Endothelial cell of umbilical vein (primary cell): ENCODE results near the gene FAM76B. TPM values are rescaled to one million over a fixed set of nuclear protein-coding genes. Genes with fewer than 3 reads are reported as not detected.

Experiments used
- BruUV-seq: library from RNA; stranded (reverse); fragments of 400-500 nt; replicated peaks from 2 replicates; lab custom pipeline; 2021; lab: Mats Ljungman, UMichigan
- CTCF ChIA-PET: fragments of 300-600, 350-600 bp; sonication (Branson Sonifier 250); formaldehyde crosslinking; loops from one replicate; lab custom pipeline; 2021; ENCODE audit warnings: antibody characterized with exemption, inconsistent platforms; lab: Charles Lee
- POLR2A ChIA-PET: fragments of 300-600, 350-600 bp; sonication (Branson Sonifier 250); formaldehyde crosslinking; loops from one replicate; lab custom pipeline; 2021; ENCODE audit warnings: antibody characterized with exemption, inconsistent platforms; lab: Charles Lee
- DNase-seq: peaks from one replicate; pipeline ENCODE4 v3.0.0-alpha.2; 2011; ENCODE audit warnings: low read depth, low spot score
- FAIRE-seq: peaks from 2 replicates; lab custom pipeline; 2011; peaks lifted over from hg19 to GRCh38; lab: Jason Lieb, UNC
- H2AFZ ChIP-seq: 2 replicates; pipeline ENCODE4 v1.6.0; 2012; ENCODE audit warnings: low read depth, low read length, control low read depth, inconsistent platforms
- H3K27ac ChIP-seq: 2 replicates; pipeline ENCODE4 v1.5.1; 2011; ENCODE audit warnings: low read depth, mild to moderate bottlenecking, control low read depth, low read length, moderate library complexity; ENCODE audit not compliant: insufficient read depth
- H3K27me3 ChIP-seq, 2 experiments: 2 replicates each; pipeline versions ENCODE4 v1.6.0 to v1.6.1; 2011; ENCODE audit warnings: low read length in 2 of 2, mixed read lengths in 1 of 2; ENCODE audit not compliant: control insufficient read depth in 2 of 2, insufficient read depth in 2 of 2
- H3K36me3 ChIP-seq, 2 experiments: 2 replicates in 1 of 2; 3 replicates in 1 of 2; pipeline ENCODE4 v1.5.1; 2011; ENCODE audit warnings: low read length in 2 of 2, mild to moderate bottlenecking in 1 of 2, moderate library complexity in 1 of 2; ENCODE audit not compliant: control insufficient read depth in 2 of 2, insufficient read depth in 2 of 2; ENCODE audit errors: extremely low read depth in 1 of 2
- H3K4me1 ChIP-seq: 3 replicates; pipeline ENCODE4 v1.5.1; 2011; ENCODE audit warnings: mild to moderate bottlenecking, low read length; ENCODE audit not compliant: control insufficient read depth, insufficient read depth; ENCODE audit errors: extremely low read depth
- H3K4me2 ChIP-seq: 2 replicates; pipeline ENCODE4 v1.6.1; 2011; ENCODE audit warnings: low read length, control low read depth, mixed read lengths; ENCODE audit not compliant: insufficient read depth
- H3K4me3 ChIP-seq, 3 experiments: fragments of 200-600 bp in 1 of 3; sonication (generic), shearing (Covaris generic) in 1 of 3; replicated peaks in 1 of 3; 2 replicates each; pipeline ENCODE4 v1.5.1; 2011 to 2016; ENCODE audit warnings: control low read depth in 3 of 3, low read length in 3 of 3, mild to moderate bottlenecking in 2 of 3, inconsistent platforms in 1 of 3, low read depth in 1 of 3, moderate library complexity in 1 of 3; ENCODE audit not compliant: insufficient read depth in 1 of 3
- H3K79me2 ChIP-seq: 2 replicates; pipeline ENCODE4 v1.6.0; 2012; ENCODE audit warnings: low read length, inconsistent platforms; ENCODE audit not compliant: control insufficient read depth, insufficient read depth
- H3K9ac ChIP-seq: replicated peaks from 2 replicates; pipeline ENCODE3; 2011; ENCODE audit warnings: low read length, control low read depth; ENCODE audit not compliant: insufficient read depth; ENCODE audit errors: extremely low read depth
- H3K9me1 ChIP-seq: replicated peaks from 3 replicates; pipeline ENCODE4 v1.6.0; 2011; ENCODE audit warnings: mild to moderate bottlenecking, low read length; ENCODE audit not compliant: control insufficient read depth, insufficient read depth; ENCODE audit errors: extremely low read depth
- H3K9me3 ChIP-seq: replicated peaks from 2 replicates; pipeline ENCODE4 v1.5.1; 2012; ENCODE audit warnings: low read length, inconsistent platforms; ENCODE audit not compliant: control insufficient read depth, insufficient read depth
- H4K20me1 ChIP-seq: replicated peaks from 2 replicates; pipeline ENCODE3; 2011; ENCODE audit warnings: mild to moderate bottlenecking, low read length; ENCODE audit not compliant: control insufficient read depth, insufficient read depth; ENCODE audit errors: extremely low read depth
- CTCF ChIP-seq, 2 donors: IDR thresholded peaks; 1 replicate in 1 of 2; 2 replicates in 1 of 2; pipeline ENCODE4 v1.5.1; 2011; ENCODE audit warnings: low read length in 2 of 2, mild to moderate bottlenecking in 2 of 2, moderate library complexity in 2 of 2, control low read depth in 1 of 2, inconsistent platforms in 1 of 2, low read depth in 1 of 2; ENCODE audit not compliant: insufficient read depth in 1 of 2; ENCODE audit errors: extremely low read depth in 1 of 2
- EZH2 ChIP-seq: IDR thresholded peaks from 2 replicates; pipeline ENCODE4 v1.6.1; 2012; ENCODE audit warnings: borderline replicate concordance, low read depth, mild to moderate bottlenecking, moderate library complexity, low read length, inconsistent platforms; ENCODE audit not compliant: severe bottlenecking
- FOS ChIP-seq: IDR thresholded peaks from 2 replicates; pipeline ENCODE4 v1.6.1; 2011; ENCODE audit warnings: mild to moderate bottlenecking, low read length, moderate library complexity, borderline replicate concordance; ENCODE audit not compliant: insufficient read depth
- GATA2 ChIP-seq: IDR thresholded peaks from 2 replicates; pipeline ENCODE4 v1.7.0; 2011; ENCODE audit warnings: low read depth, mild to moderate bottlenecking, moderate library complexity, mixed read lengths, low read length; ENCODE audit not compliant: insufficient read length, insufficient read depth
- JUN ChIP-seq: IDR thresholded peaks from 2 replicates; pipeline ENCODE4 v1.6.1; 2011; ENCODE audit warnings: borderline replicate concordance, low read depth; ENCODE audit not compliant: insufficient read length, insufficient read depth
- MAX ChIP-seq: IDR thresholded peaks from 2 replicates; pipeline ENCODE4 v1.6.1; 2011; ENCODE audit not compliant: insufficient read depth, insufficient read length
- MYC ChIP-seq: IDR thresholded peaks from one replicate; pipeline ENCODE4 v1.6.1; 2011; ENCODE audit warnings: mild to moderate bottlenecking, low read depth, low read length
- POLR2A ChIP-seq: IDR thresholded peaks from 2 replicates; pipeline ENCODE4 v1.6.1; 2012; ENCODE audit warnings: low read depth, mild to moderate bottlenecking, control low read depth, low read length
- POLR2AphosphoS5 ChIP-seq: IDR thresholded peaks from 2 replicates; pipeline ENCODE4 v1.6.1; 2012; ENCODE audit warnings: low read depth, mild to moderate bottlenecking, control low read depth, low read length, moderate library complexity; ENCODE audit not compliant: insufficient read depth
- dilution Hi-C: fragments of 300-500 bp; cut with MboI; formaldehyde crosslinking; loops from one replicate; pipeline ENCODE4 v1.15.0; 2019; ENCODE audit warnings: low sequenced_read_pairs; ENCODE audit not compliant: extremely low pct_ligation_motif_present
- intact Hi-C: fragments of 100-400 bp; cut with micrococcal nuclease; formaldehyde crosslinking; loops from one replicate; pipeline ENCODE4 v1.10.0; 2022
- polyA plus RNA-seq, 4 experiments: library from polyadenylated mRNA; depleted of rRNA in 3 of 4; stranded (reverse) in 3 of 4; unstranded in 1 of 4; fragments of >200 nt; gene quantifications; 2 replicates each; pipeline versions ENCODE4 v1.2.1 to v1.2.3, GENCODE V29; 2011 to 2012; ENCODE audit warnings: missing spikeins in 1 of 4
- total RNA-seq: library from RNA; stranded (reverse); gene quantifications from 2 replicates; pipeline ENCODE4 v1.2.3, GENCODE V29; 2021

Gene FAM76B
- total and polyA plus RNA-seq, 2 donors (not counting 3 experiments of a cell fraction or from before 2014, with no cell fraction given): 6.7 to 25.7 TPM

- intact Hi-C loops (loop anchor here (10.0 kb wide), 1 partner anchor 986 kb away; no protein-coding TSS in a partner anchor), dilution Hi-C loops (no loop called here)
- no peak overlapping the region for H2AFZ ChIP-seq
- no peaks in the 10 kb centered on the region for H3K27me3 ChIP-seq
- no peaks in the 10 kb centered on the region for H3K9me1 ChIP-seq
- H3K4me3 ChIP-seq: no peak overlapping the region
- H3K27ac ChIP-seq: no peak overlapping the region
- no peak overlapping the region for H3K9ac ChIP-seq
- POLR2A ChIA-PET: interaction anchor here (0.6 kb wide), 1 partner anchor 549 kb away, joined by 3 read pairs; the partner anchor contains the start of gene SESN3
- peaks cover 2 to 36% of the 10 kb centered on the region in 2 experiments for H3K36me3 ChIP-seq
- H3K79me2 ChIP-seq: peaks cover 8% of the 10 kb centered on the region
- no peaks in the 10 kb centered on the region for H3K4me1 ChIP-seq
- no TSS peak for BruUV-seq
- no peak for TF ChIP-seq POLR2A
- TF ChIP-seq POLR2AphosphoS5: no peak
- no peak for TF ChIP-seq JUN
- no peak for TF ChIP-seq EZH2
- TF ChIP-seq FOS: no peak
- TF ChIP-seq MYC: no peak
- no peak for TF ChIP-seq CTCF (IDR thresholded peaks at IDR 0.05; ENCODE audit: extremely low read depth in 1 of 2, insufficient read depth in 1 of 2, low read depth in 1 of 2, low read length in 2 of 2)
- TF ChIP-seq MAX: no peak
- no peak for TF ChIP-seq GATA2
- no peak overlapping the region for H3K4me2 ChIP-seq
- H3K9me3 ChIP-seq: no peaks in the 10 kb centered on the region
- no peak for DNase-seq
- CTCF ChIA-PET: interaction anchor here (0.7 kb wide), 1 partner anchor 8 kb away, joined by 3 read pairs; no protein-coding TSS in a partner anchor
- H4K20me1 ChIP-seq: peaks cover 3% of the 10 kb centered on the region
- FAIRE-seq: no peak
These were observed 9.0 kb downstream of the FAM76B start for GRCh38 chr11:95780544-95780943.
